Gastroesophageal sphincter (tissue), 4 donors: ENCODE measurements around the gene TMEM30B. TPM values are rescaled to one million over a fixed set of nuclear protein-coding genes. Genes with fewer than 3 reads are reported as not detected.

Source experiments
- ATAC-seq: fragments of 150-250 bp; one replicate; pipeline ENCODE4 v1.9.1; 2016; ENCODE audit warnings: mild to moderate bottlenecking, moderate library complexity
- H3K27ac ChIP-seq, 4 donors: fragments of 200-600 bp; sonication (generic) in 3 of 4; 1 replicate in 3 of 4; 2 replicates in 1 of 4; pipeline ENCODE4 v1.5.1; 2016 to 2019
- H3K27me3 ChIP-seq: fragments of 200-600 bp; sonication (generic); one replicate; pipeline ENCODE4 v1.5.1; 2019
- H3K36me3 ChIP-seq, 2 donors: fragments of 200-600 bp; sonication (generic); one replicate each; pipeline ENCODE4 v1.5.1; 2019; ENCODE audit warnings: control low read depth in 1 of 2
- H3K4me1 ChIP-seq, 3 donors: fragments of 200-600 bp; sonication (generic); 1 replicate in 2 of 3; 2 replicates in 1 of 3; pipeline ENCODE4 v1.5.1; 2016 to 2019; ENCODE audit warnings: control low read depth in 2 of 3
- H3K4me3 ChIP-seq, 2 donors: fragments of 200-600 bp; sonication (generic); one replicate each; pipeline ENCODE4 v1.5.1; 2019; ENCODE audit warnings: mild to moderate bottlenecking in 1 of 2, moderate library complexity in 1 of 2
- H3K9me3 ChIP-seq, 3 donors: fragments of 200-600 bp; sonication (generic); one replicate each; pipeline ENCODE4 v1.5.1; 2017 to 2019; ENCODE audit warnings: control low read depth in 2 of 3
- EP300 ChIP-seq: sonication (generic); formaldehyde crosslinking; IDR thresholded peaks from one replicate; pipeline ENCODE4 v1.6.1; 2017; ENCODE audit warnings: antibody characterized with exemption, mild to moderate bottlenecking
- POLR2A ChIP-seq, 2 donors: fragments of 450-650 bp; IDR thresholded peaks; one replicate each; pipeline ENCODE4 v1.6.1; 2017; ENCODE audit warnings: antibody characterized with exemption in 2 of 2, mild to moderate bottlenecking in 2 of 2, moderate library complexity in 1 of 2
- POLR2AphosphoS5 ChIP-seq: sonication (generic); formaldehyde crosslinking; IDR thresholded peaks from one replicate; pipeline ENCODE4 v1.6.1; 2017; ENCODE audit warnings: antibody characterized with exemption
- WGBS, 2 donors: methylation state at CpG; one replicate each; pipeline ENCODE4 v1.1.5; 2018; ENCODE audit warnings: low coverage in 1 of 2; 5-methylcytosine and 5-hydroxymethylcytosine counted together
- total RNA-seq, 4 donors: library from RNA; depleted of rRNA; stranded (reverse); fragments of >200 nt; gene quantifications; one replicate each; pipeline ENCODE4 v1.1.0, GENCODE V29; 2016
- TF ChIP-seq, protein P1 (sequence below), 4 experiments: fragments of 200-600 bp in 2 of 4; fragments of 450-650 bp in 2 of 4; sonication (generic) in 1 of 4; IDR thresholded peaks; one replicate each; pipeline ENCODE4 v1.5.1; 2017 to 2019; ENCODE audit warnings: antibody characterized with exemption in 4 of 4, mild to moderate bottlenecking in 2 of 4, moderate library complexity in 2 of 4

Gene TMEM30B
- total RNA-seq, 4 donors from 2014 or later, result 1.6 to 4.8 (median 2.6) TPM

DNA sequence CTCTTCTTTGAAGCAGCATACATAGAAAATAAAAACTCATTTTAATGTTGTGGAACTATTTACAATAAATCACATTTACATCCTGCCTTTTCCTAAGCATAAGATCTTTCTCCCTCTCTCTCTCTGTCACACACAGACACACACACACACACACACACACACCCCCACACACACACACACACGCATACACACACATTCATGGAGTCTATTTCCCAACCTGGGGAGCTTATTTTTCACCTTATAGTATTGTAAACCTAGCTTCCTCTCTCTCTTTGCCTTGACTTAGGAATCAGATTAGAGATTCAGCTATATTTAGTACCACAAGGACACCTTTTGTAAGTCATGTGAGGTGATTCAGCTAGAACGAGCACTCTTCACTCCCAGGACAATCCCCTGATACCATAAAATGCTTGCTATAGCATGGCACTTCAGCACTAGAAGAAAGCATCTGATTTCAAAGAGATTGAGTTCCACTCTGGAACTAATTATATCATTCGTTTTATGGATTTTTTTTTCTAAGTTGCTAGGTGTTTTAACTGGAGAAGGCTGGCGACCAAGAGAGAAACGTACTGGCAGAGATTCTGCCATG lies 23.6 kb downstream of the TMEM30B start:
- H3K36me3 ChIP-seq, result no peaks in the 10 kb centered on the region
- 70% methylated on average over 5 of the region's 5 CpGs for WGBS, 2 donors
- no peak overlapping the region for H3K27ac ChIP-seq
- H3K4me3 ChIP-seq, result no peak overlapping the region
- ATAC-seq, result no peak
- H3K9me3 ChIP-seq, result no peaks in the 10 kb centered on the region
- TF ChIP-seq POLR2AphosphoS5, result no peak
- no peak for TF ChIP-seq POLR2A (IDR thresholded peaks at IDR 0.05)
- TF ChIP-seq EP300, result no peak
- TF ChIP-seq, protein P1, sequence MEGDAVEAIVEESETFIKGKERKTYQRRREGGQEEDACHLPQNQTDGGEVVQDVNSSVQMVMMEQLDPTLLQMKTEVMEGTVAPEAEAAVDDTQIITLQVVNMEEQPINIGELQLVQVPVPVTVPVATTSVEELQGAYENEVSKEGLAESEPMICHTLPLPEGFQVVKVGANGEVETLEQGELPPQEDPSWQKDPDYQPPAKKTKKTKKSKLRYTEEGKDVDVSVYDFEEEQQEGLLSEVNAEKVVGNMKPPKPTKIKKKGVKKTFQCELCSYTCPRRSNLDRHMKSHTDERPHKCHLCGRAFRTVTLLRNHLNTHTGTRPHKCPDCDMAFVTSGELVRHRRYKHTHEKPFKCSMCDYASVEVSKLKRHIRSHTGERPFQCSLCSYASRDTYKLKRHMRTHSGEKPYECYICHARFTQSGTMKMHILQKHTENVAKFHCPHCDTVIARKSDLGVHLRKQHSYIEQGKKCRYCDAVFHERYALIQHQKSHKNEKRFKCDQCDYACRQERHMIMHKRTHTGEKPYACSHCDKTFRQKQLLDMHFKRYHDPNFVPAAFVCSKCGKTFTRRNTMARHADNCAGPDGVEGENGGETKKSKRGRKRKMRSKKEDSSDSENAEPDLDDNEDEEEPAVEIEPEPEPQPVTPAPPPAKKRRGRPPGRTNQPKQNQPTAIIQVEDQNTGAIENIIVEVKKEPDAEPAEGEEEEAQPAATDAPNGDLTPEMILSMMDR (IDR thresholded peaks at IDR 0.05), result no peak
- H3K27me3 ChIP-seq, result peaks cover 7% of the 10 kb centered on the region
- H3K4me1 ChIP-seq, result peaks cover 0 to 5% (median under 1%) of the 10 kb centered on the region in 3 donors

DNA sequence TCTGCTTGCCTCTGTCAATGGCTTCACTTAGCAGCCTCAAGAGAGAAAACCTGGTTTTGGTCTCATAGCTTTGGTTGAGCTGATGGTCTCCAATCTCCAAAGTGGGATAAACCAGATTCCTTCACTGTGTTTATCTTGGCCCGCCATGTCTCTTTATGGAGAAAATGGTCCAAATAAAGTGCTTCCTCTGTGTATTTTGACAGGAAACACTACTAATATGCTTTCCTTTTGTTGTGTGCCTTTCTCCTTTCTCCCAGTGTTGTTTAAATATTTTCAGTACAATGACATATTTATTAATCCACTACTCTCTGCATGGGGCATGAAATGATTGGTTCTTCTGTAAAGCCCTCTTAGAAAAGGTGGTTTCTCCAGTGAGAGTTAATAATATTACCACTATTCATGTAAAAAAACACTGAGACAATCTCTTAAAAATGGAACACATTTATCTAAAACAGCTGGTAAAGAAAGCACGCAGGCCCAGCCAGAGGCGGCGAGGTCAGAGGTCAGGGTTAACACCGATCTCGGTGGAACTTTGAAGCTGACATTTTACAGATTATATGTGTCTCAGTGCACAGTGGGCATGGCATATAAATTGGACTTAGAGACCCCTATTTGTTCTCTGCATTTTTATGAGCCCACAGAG lies 24.2 kb downstream of the TMEM30B start:
- no peak overlapping the region for H3K4me3 ChIP-seq
- peaks cover 0 to 10% (median 3%) of the 10 kb centered on the region in 3 donors for H3K4me1 ChIP-seq
- no peak for ATAC-seq
- 70% methylated on average over 6 of the region's 6 CpGs; no CpG with 5 or more reads in 1 of the 2 donors for WGBS, 2 donors
- H3K36me3 ChIP-seq, result no peaks in the 10 kb centered on the region
- TF ChIP-seq, protein P1 (IDR thresholded peaks at IDR 0.05), result no peak
- TF ChIP-seq POLR2A (IDR thresholded peaks at IDR 0.05) (no peak), POLR2AphosphoS5 (no peak), EP300 (no peak)
- H3K9me3 ChIP-seq, result no peaks in the 10 kb centered on the region
- peaks cover 7% of the 10 kb centered on the region for H3K27me3 ChIP-seq
- no peak overlapping the region for H3K27ac ChIP-seq

DNA sequence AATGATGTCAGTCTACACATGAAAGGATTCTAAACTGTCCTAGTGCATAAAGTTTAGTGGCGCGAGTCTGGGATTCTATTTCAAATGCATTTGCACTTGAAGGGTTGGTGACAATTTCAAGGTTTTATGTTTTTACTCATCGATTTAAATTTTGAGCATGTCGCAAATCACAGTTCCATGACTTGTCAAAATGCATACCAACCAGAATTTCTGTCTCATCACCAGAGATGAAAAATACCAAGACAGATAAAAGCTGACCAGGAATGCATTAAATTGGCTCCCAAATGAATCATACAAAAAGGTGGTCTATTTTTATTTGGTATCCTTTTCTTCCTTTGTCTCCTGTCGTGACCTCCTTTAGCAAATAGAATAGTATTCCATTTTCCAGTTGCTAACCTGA lies 25.2 kb downstream of the TMEM30B start:
- H3K9me3 ChIP-seq, result no peaks in the 10 kb centered on the region
- no peak for ATAC-seq
- H3K36me3 ChIP-seq, result no peaks in the 10 kb centered on the region
- TF ChIP-seq EP300 (no peak), POLR2A (IDR thresholded peaks at IDR 0.05) (no peak), POLR2AphosphoS5 (no peak)
- TF ChIP-seq, protein P1 (IDR thresholded peaks at IDR 0.05), result no peak
- peaks cover 0 to 10% (median 3%) of the 10 kb centered on the region in 3 donors for H3K4me1 ChIP-seq
- WGBS, 2 donors, result 89 to 91% methylated on average over 4 to 5 of the region's 5 CpGs
- H3K27me3 ChIP-seq, result peaks cover 7% of the 10 kb centered on the region
- no peak overlapping the region for H3K4me3 ChIP-seq
- no peak overlapping the region for H3K27ac ChIP-seq

DNA sequence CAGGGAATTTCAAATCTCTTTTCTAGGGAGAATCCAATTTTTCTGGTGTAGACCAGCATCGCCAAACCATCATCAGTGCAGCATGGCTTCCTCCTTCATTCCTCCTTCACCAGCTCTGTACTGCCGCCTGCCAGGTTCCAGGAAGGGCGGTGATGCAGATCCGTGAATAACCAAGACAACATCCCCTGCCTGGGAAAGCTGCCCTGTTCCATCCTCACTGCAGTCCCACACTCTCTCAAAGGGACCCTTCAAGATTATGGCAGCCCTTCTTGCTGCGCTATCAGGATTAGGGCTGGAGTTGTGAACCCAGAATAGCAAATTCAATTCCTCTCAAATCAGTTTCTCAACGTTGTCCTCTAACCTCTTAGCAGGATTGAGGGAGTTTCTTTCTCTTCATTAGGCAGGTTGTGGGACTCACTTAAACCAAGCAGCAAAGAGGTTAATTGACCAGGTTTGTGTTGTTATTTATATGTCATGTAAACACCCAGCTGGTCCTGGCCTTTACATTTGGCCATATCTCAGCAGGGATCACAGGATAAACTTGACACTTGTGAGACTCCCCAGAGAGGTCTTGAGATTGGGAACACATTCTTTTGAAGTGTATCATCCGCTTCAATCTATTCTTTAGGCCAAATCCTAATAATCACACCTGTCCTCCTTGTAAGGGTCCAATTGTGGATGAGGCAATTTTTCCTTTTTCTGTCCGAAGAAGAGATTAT lies 26.2 kb downstream of the TMEM30B start:
- Histone ChIP-seq H3K9me3 (no peaks in the 10 kb centered on the region), H3K27me3 (peaks cover 7% of the 10 kb centered on the region), H3K4me1 (peaks cover 0 to 10% (median 3%) of the 10 kb centered on the region in 3 donors), H3K27ac (no peak overlapping the region), H3K36me3 (no peaks in the 10 kb centered on the region), H3K4me3 (no peak overlapping the region)
- no peak for ATAC-seq
- TF ChIP-seq POLR2AphosphoS5 (no peak), POLR2A (IDR thresholded peaks at IDR 0.05) (no peak)
- WGBS, 2 donors, result 70 to 86% methylated on average over 7 of the region's 8 CpGs

DNA sequence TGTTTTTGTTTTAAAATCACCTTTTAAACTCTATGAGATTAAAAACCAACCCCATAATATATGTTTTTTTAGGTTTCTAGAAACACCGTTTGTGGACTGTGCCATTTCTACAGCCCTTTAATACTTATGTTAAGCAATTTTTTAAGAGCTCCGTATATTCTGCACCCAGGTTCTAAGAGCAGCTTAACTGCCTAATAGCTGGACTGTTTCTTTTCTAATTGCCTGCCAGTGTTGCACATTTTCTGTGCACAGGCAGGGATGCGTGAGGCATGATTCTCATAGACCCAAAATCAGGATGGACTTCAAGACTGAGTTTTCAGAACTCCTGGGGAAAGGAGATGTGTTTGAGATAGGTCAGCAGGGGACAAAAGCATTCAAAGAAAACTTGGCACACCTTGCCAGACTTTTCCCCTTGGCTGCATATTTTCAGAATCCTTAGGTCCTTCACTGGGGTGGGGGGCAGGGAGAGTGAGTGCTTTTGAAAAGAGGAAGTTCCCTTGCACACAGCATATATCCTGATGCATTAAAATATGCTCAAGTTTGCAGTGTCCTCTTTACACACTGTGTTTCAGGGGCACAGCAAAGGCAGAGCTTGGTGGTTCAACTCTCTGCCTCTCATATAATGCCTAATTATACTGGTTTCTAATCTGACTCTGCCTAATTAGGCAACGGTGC lies 27.9 kb downstream of the TMEM30B start:
- Histone ChIP-seq H3K36me3 (no peaks in the 10 kb centered on the region), H3K9me3 (no peaks in the 10 kb centered on the region), H3K27ac (no peak overlapping the region), H3K27me3 (peaks cover 7% of the 10 kb centered on the region), H3K4me3 (no peak overlapping the region), H3K4me1 (peaks cover 0 to 10% (median 3%) of the 10 kb centered on the region in 3 donors)
- TF ChIP-seq, protein P1 (IDR thresholded peaks at IDR 0.05), result no peak
- no peak for TF ChIP-seq POLR2A (IDR thresholded peaks at IDR 0.05)
- TF ChIP-seq POLR2AphosphoS5, result no peak
- TF ChIP-seq EP300, result no peak
- 25 to 41% methylated on average over 2 to 3 of the region's 4 CpGs for WGBS, 2 donors
- ATAC-seq, result no peak
